GM13977 (cell line): Measurements from ENCODE around the gene GAGE12G.

ENCODE experiments used
- DNase-seq: peaks from one replicate; pipeline ENCODE4 v3.0.0; 2012; ENCODE audit warnings: low spot score
- CTCF ChIP-seq: IDR thresholded peaks from 2 replicates; pipeline ENCODE4 v1.5.1; 2012; ENCODE audit warnings: mild to moderate bottlenecking, control low read depth; ENCODE audit not compliant: insufficient read depth; ENCODE audit errors: extremely low read depth, missing control alignments
- in situ Hi-C: fragments of 300-500 bp; cut with MboI; formaldehyde crosslinking; loops from one replicate; pipeline ENCODE4 v1.12.0; 2022; ENCODE audit warnings: low sequenced_read_pairs, low pct_unique_long_range_greater_than_20kb, mixed read lengths, inconsistent platforms; ENCODE audit not compliant: unreplicated experiment

Gene GAGE12G

GRCh38 chrX:49618574-49618973 is 48.4 kb downstream of the GAGE12G start:
- TF ChIP-seq CTCF = no peak
- no peak for DNase-seq
- in situ Hi-C loops = no loop called here
